Left kidney (tissue), 2 donors: ENCODE results near the gene FAM167B. TPM values are rescaled to one million over a fixed set of nuclear protein-coding genes. Genes with fewer than 3 reads are reported as not detected.
"Not testable (repeated sequence)": the region's sequence is repeated elsewhere in the genome, so short reads cannot be mapped to it uniquely, and the experiment has no call there.

ENCODE experiments used
- DNase-seq: peaks from one replicate; pipeline ENCODE4 v3.0.0-alpha.2; 2013
- polyA plus RNA-seq: library from polyadenylated mRNA; unstranded; fragments of 120-200 nt; gene quantifications from one replicate; pipeline ENCODE4 v1.2.1, GENCODE V29; 2013; ENCODE audit not compliant: insufficient read length

FAM167B gene
- polyA plus RNA-seq, 1 donor = 5.8 TPM

DNA sequence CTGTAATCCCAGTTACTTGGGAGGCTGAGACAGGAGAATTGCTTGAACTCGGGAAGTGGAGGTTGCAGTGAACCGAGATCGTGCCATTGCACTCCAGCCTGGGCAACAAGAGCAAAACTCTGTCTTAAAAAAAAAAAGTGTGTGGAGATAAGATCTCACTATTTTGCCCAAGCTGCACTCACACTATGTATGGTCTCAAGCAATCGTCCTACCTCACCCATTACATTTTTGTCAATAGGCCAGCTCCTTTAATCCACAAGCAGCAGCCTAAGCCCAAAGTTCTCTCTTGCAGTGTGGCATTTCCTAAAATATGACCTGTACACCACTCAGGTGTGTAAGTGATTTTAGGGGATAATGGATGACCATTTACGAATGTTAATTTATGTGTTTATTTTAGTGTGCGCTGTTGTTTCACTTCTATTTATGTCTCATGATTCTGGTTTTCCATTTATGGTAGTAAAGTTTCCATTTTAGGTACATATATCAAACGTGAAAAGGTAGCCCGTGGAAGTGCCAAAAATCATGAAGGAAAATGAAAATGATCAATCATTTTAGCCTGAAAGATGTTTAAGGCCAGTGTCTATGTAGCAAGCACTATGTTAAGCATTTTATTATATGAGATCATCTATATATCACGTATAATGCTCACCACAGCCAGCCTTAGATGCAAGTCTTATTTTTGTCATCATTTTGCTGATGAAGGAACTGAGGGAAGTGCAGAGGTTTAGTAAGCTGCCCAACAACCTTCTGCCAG is 9.6 kb downstream of the FAM167B start:
- no peak for DNase-seq

DNA sequence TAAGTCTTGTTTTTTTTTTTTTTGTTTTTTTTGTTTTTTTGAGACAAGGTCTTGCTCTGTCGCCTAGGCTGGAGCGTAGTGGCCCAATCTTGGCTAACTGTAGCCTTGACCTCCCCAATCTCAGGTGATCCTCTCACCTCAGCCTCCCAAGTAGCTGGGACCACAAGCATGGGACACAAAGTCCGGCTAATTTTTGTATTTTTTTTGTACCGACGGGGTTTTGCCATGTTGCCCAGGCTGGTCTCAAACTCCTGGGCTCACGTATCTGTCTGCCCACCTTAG is 10.1 kb downstream of the FAM167B start:
- DNase-seq = no peak

DNA sequence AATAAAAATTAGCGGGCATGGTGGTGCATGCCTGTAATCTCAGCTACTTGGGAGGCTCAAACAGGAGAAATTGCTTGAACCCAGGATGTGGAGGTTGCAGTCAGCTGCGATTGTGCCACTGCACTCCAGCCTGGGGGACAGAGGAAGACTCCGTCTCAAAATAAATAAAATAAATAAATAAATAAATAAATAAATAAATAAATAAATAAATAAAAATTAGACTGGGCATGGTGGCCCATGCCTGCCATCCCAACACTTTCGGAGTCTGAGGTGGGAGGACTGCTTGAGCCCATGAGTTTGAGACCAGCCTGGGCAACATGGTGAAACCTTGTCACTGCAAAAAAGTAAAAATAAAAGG is 16.2 kb downstream of the FAM167B start:
- not testable (repeated sequence) for DNase-seq

GRCh38 chr1:32263744-32264143 is 16.7 kb downstream of the FAM167B start:
- no peak for DNase-seq

- no peak for DNase-seq
Measured at GRCh38 chr1:32265846-32266245, 18.8 kb downstream of the FAM167B start.

DNA sequence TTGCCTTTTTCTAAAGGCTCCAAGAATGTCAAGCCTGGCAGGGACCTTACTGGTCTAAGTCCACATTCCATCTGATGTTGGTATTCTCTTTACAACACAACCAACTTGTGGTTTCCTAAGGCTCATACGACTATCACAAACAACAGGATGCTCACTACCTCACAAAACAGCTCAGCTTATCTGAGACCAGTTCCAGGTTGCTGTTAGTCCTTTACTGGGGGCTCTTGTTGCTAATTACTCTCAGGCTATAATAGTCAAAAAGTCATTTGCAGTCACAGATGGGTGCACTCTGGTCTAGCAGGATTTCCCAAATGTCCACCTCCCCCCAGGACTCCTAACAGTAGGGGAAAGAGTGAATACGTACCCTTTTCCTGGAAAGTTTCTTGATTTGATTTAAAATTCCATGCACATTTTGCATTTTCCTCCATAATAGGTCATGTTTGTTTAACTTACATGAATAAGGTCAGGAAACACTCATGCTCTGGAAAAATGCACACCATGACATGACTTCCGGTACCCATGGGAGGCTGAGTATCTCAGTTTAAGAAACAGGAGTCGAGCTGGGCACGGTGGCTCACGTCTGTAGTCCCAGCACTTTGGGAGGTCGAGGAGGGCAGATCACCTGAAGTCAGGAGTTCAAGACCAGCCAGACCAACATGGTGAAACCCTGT is 20.0 kb downstream of the FAM167B start:
- DNase-seq = no peak

DNA sequence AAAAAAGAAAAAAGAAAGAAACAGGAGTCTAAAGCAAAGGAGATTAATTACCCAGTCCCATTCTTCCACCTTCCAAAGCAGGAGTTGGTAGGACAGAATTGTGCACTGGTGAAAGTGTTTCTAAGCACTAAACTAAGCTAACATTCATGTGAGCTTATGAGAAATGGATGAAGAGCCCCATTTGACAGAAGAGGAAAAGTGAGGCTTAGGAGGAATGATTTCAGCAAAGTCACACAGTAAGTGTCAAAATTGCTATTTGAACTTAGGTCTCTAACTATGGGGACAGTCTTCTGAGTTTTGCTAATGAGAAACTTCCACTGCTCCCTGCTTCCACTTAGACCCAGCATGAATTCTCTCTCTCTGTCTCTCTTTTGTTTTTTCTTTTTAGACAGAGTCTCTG is 22.7 kb downstream of the FAM167B start:
- DNase-seq = no peak

DNA sequence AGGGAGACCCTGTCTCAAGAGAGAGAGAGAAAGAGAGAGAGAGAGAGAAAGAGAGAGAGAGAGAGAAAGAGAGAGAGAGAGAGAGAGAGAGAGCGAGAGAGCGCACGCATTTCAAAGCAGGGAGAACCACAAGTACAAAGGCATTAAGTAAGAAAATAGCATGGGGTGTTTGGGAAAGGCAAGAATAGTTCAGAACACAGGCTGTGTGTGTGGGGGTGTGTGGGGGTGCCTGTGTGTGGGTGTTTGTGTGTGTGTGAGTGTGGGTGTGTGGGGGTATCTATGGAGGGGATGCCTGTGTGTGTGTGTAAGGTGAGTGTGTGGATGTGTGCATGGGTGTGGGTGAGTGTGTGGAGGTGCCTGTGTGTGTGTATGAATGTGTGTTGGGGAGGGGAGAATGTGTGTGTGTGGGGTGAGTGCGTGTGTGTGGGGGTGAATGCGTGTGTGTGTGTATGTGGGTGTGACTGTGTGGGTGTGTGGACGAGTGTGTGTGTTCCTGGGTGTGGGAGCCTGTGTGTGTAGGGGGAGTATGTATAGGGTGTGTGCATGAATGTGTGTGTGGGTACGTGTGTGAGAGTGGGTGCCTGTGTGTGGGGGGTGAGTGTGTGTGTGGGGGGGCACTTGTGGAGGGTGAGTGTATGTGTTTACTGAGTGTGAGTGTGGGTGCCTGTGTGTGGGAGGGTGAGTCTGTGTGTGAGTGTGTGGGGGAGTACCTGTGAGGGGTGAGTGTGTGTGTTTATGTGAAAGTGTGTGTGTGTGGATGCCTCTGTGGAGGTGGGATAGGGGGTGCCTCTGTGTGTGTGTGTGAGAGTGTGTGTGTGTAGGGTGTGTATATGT is 25.8 kb downstream of the FAM167B start:
- no peak for DNase-seq

GRCh38 chr1:32273391-32274208 is 26.6 kb downstream of the FAM167B start:
- no peak for DNase-seq

- DNase-seq = no peak
Measured at GRCh38 chr1:32274646-32275340, 27.8 kb downstream of the FAM167B start.

- no peak for DNase-seq
Measured at GRCh38 chr1:32275424-32275823, 28.4 kb downstream of the FAM167B start.

DNA sequence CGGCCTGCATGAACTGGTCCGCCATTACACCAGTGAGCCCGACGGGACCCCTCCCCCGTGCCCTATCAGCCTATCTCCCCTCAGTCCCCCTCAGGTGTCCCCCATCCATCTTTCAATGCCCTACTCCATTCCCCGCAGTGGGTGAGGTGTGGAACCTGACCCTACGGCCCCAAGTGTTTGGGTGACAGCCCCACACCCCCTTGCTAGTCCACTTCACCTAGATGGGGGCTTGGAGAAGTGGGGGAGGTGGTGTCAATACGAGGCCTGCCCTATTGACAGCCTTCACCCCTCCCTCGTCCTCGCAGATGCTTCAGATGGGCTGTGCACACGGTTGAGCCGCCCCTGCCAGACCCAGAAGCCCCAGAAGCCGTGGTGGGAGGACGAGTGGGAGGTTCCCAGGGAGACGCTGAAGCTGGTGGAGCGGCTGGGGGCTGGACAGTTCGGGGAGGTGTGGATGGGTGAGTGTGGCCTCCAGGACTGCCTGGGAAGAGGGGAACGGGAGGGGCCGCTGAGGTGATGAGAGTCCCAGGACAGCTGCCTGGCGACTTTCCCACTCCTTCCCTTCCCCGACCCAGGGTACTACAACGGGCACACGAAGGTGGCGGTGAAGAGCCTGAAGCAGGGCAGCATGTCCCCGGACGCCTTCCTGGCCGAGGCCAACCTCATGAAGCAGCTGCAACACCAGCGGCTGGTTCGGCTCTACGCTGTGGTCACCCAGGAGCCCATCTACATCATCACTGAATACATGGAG is 29.2 kb downstream of the FAM167B start:
- no peak for DNase-seq

GRCh38 chr1:32284777-32285176 is 37.8 kb downstream of the FAM167B start:
- not testable (repeated sequence) for DNase-seq

GRCh38 chr1:32285658-32286057 is 38.6 kb downstream of the FAM167B start:
- no peak for DNase-seq

- DNase-seq = no peak
Measured at GRCh38 chr1:32286763-32287162, 39.7 kb downstream of the FAM167B start.

GRCh38 chr1:32289256-32289655 is 42.2 kb downstream of the FAM167B start:
- no peak for DNase-seq

GRCh38 chr1:32291145-32291707 is 44.2 kb downstream of the FAM167B start:
- DNase-seq = no peak

DNA sequence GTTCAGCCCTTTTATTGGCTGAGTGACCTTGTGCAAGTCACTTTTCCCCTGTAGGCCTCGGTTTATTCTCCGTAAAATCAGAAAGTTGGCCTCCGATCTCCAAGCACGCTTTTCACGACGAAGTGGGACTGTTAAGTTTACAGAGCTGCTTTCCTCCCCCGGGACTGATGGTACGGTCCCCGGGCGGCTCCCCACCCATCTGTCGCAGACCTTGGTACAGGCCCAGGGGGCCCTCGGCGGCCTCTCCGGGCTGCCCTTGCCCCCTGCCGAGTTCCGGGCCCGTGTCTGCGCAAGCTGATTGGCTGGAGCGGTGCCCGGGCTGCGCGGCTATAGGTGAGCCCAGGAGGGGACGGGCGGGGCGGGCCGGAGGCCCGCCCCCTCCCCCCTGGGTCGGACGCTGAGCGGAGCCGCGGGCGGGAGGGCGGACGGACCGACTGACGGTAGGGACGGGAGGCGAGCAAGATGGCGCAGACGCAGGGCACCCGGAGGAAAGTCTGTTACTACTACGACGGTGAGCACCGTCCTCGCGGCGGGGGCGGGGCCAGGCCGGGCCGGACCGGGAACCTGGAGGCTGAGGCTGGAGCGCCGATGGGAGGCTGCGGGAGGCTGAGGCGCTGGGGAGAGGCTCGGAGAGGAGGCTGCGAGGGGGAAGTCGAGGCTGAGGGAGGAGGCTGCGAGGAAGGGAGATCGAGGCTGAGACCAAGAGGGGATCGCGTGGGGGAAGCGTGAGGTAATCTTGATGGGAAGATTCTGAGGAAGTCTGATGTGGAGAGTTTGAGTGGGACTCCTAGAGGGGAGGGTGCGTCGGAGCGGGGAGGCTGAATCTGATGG is 44.9 kb downstream of the FAM167B start, which contains the start of gene HDAC1:
Gene HDAC1 (plus strand): TSS at position 376 of the 831 bp plus-strand sequence. CDS start 87 bp downstream, at position 463.
- peak; percentile 94 for DNase-seq

DNA sequence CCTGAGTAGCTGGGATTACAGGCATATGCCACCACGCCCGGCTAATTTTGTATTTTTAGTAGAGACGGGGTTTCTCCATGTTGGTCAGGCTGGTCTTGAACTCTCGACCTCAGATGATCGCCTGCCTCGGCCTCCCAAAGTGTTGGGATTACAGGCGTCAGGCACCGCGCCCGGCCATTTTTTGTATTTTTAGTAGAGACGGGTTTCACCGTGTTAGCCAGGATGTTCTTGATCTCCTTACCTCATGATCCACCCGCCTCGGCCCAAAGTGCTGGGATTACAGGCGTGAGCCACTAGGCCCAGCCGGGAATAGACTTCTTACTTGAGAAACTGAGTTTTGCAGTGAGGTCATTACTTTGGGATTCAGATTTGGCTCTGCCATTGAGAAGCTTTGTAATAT is 51.2 kb downstream of the FAM167B start:
- not testable (repeated sequence) for DNase-seq
